ENCODE data around the gene PTH1R.

DNA sequence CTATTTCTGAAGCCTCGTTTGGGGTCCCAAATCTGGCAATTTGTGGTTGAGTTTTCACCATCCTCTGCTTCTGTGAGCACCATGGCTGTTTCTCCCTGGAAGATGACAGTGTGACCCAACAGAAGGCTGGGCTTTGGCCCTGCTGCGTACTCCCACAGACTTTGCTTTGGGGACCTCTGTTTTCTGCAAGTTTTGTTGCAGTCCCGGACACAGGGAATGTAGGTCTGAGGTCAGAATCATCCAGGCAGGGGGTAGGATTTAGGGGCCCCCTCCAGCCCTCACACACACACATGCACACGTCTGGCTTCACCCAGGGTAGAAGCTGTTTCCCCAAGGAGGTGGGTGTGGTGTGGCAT, 6.3 kb downstream of the PTH1R start:
- TF ChIP-seq YY1 (IDR thresholded peaks at IDR 0.05; ENCODE audit: insufficient read depth, insufficient read length) = no peak
- TF ChIP-seq ZNF274 (IDR thresholded peaks at IDR 0.05; ENCODE audit: low read depth, low read length) = no peak
